Epithelial cell of prostate (primary cell): ENCODE results near the gene FLT3LG.
"Not testable (repeated sequence)": the region's sequence is repeated elsewhere in the genome, so short reads cannot be mapped to it uniquely, and the experiment has no call there.

Experiments
- DNase-seq: peaks from one replicate; pipeline ENCODE4 v3.0.0-alpha.2; 2011; ENCODE audit warnings: low read depth, low spot score
- H3K27ac ChIP-seq: fragments of 450-650 bp; 2 replicates; pipeline ENCODE4 v1.5.1; 2017; ENCODE audit warnings: mild to moderate bottlenecking

The FLT3LG gene

GRCh38 chr19:49459388-49459787 is 14.6 kb upstream of the FLT3LG start:
- DNase-seq, result no peak
- H3K27ac ChIP-seq, result no peak overlapping the region

DNA sequence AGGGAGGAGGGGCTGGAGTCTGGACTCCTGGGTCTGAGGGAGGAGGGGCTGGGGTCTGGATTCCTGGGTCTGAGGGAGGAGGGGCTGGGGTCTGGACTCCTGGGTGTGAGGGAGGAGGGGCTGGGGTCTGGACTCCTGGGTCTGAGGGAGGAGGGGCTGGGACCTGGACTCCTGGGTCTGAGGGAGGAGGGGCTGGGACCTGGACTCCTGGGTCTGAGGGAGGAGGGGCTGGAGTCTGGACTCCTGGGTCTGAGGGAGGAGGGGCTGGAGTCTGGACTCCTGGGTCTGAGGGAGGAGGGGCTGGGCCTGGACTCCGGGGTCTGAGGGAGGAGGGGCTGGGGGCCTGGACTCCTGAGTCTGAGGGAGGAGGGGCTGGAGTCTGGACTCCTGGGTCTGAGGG is 12.9 kb upstream of the FLT3LG start:
- DNase-seq, H3K27ac ChIP-seq: not testable (repeated sequence)

GRCh38 chr19:49461656-49462055 is 12.4 kb upstream of the FLT3LG start:
- H3K27ac ChIP-seq, result no peak overlapping the region
- DNase-seq, result no peak

DNA sequence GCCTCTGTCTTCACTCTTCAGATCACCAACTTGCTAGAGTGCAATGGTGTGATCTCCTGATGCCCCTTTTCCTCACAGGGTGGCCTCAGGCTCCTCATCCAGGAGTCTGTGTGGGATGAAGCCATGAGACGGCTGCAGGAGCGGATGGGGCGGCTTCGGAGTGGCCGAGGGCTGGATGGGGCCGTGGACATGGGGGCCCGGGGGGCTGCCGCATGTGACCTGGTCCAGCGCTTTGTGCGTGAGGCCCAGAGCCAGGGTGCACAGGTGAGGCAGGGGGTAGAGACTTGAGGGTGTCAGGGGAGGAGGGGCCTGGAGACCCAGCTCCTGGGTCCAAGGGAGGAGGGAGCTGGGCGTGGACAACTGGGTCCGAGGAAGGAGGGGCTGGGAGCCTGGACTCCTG is 11.5 kb upstream of the FLT3LG start:
- no peak overlapping the region for H3K27ac ChIP-seq
- no peak for DNase-seq

- no peak overlapping the region for H3K27ac ChIP-seq
- no peak for DNase-seq
These were observed 9.9 kb upstream of the FLT3LG start for GRCh38 chr19:49463960-49464740.

GRCh38 chr19:49465371-49465770 is 8.6 kb upstream of the FLT3LG start:
- no peak overlapping the region for H3K27ac ChIP-seq
- no peak for DNase-seq

DNA sequence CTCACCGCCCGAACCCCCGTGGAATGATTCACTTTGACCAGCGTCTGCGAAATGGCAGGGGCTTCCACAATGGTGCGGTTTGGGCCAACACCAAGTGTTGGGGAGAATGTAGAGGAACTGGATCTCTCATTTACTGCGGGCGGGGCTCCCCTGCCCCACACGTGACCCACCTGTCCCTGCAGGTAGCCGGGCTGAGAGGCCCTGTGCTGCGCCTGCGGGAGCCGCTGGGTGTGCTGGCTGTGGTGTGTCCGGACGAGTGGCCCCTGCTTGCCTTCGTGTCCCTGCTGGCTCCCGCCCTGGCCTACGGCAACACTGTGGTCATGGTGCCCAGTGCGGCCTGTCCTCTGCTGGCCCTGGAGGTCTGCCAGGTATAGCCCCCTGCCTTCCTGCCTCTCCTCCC is 5.8 kb upstream of the FLT3LG start:
- DNase-seq, result peak; percentile 88

GRCh38 chr19:49468746-49469447 is 5.1 kb upstream of the FLT3LG start:
- peak; percentile 60 for DNase-seq
- peak overlapping the region; percentile 58 for H3K27ac ChIP-seq

More for the DNA sequence above, 5.8 kb upstream of the FLT3LG start:
- H3K27ac ChIP-seq, result peak overlapping the region; percentile 58

DNA sequence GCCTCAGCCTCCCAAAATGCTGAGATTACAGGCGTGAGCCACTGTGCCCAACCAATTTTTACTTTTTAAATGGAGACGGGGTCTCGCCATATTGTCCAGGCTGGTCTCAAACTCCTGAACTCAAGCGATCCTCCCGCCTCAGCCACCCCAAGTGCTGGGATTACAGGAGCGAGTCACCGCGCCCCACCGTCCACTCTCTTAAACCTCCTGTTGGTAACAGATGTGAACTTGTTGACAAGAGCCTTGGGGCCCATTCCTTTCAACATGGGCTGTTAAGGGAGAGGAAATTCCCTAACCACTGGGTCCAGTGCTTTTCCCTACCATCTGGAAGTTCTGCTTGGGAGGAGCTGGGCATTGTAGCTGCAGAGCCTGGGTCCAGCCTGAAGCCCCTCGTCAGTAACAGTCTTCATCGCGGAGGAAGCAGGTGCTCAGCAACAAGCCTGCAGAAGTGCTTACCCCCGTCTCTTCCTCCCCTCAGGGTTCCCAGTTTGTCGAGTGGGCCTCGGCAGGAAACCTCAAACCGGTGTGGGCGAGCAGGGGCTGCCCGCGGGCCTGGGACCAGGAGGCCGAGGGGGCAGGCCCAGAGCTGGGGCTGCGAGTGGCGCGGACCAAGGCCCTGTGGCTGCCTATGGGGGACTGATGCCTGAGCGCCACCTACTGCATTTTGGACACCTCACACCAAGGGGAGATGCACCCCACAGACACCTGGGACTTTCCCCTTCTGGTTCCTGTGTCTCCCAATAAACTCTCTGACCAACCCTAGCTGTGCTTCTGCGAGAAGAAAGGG is 4.0 kb upstream of the FLT3LG start:
- no peak overlapping the region for H3K27ac ChIP-seq
- no peak for DNase-seq

- H3K27ac ChIP-seq, result no peak overlapping the region
- DNase-seq, result no peak
These were observed 3.4 kb upstream of the FLT3LG start for GRCh38 chr19:49470615-49470978.

DNA sequence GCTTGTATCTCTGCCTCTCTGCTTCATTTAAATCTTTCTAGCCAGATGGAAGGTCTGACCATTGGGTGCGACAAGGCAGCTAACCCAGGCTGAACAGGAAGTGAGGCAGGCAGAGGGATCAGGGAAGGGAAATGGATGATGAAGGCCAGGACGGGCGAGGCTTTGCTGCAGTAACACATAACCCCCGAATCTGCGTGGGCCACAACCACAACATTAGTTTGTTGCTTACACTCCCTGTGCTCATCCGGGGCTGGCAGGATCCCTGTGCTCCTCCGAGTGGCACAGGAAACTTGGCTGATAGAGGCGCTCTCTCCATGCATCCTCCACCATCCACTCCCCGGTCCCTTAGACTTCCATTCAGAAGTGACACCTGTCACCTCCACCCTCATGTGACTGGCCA is 1.1 kb upstream of the FLT3LG start:
- no peak overlapping the region for H3K27ac ChIP-seq
- no peak for DNase-seq

DNA sequence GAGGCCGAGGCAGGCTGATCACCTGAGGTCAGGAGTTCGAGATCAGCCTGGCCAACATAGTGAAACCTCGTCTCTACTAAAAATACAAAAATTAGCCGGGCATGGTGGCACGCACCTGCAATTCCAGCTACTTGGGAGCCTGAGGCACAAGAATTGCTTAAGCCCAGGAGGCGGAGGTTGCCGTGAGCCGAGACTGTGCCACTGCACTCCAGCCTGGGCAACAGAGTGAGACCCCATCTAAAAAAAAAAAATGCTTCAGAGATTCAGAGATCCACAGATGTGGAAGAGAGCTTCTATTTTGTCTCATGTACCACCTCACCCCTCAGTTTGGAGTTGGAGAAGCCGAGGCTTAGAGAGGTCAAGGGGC is 531 bp upstream of the FLT3LG start:
- DNase-seq, H3K27ac ChIP-seq: not testable (repeated sequence)

- H3K27ac ChIP-seq, result no peak overlapping the region
- DNase-seq, result no peak
These were observed 518 bp downstream of the FLT3LG start for GRCh38 chr19:49474542-49474924.

DNA sequence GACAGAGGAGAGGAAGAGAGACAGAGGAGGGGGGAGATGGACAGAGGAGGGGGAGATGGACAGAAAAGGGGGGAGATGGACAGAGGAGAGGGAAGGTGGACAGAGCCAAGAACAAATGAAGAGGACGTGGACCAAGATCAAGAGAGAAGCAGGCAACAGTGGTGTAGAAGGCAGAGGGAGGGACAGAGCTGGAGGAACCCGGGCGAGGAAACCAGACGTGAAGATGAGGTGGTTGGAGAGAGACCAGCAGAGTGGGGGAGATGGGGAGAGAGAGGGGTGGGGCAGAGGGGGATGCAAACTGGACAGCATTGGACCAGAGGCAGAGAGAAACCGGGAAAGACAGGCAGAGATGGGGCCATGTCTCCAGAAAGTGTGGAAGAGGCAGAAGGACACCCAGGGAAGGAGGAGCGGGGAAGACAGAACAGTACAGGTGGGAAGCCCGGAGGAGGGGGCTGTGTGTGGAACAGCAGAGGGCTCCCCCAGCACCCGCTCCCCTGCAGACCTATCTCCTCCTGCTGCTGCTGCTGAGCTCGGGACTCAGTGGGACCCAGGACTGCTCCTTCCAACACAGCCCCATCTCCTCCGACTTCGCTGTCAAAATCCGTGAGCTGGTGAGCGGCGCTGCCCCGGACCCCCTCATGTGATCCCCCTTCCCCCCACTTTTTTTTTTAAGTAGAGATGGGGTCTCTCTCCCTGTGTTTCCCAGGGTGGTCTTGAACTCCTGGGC is 1.3 kb downstream of the FLT3LG start:
- no peak for DNase-seq
- no peak overlapping the region for H3K27ac ChIP-seq

- no peak overlapping the region for H3K27ac ChIP-seq
- no peak for DNase-seq
These were observed 2.2 kb downstream of the FLT3LG start for GRCh38 chr19:49475995-49476880.

DNA sequence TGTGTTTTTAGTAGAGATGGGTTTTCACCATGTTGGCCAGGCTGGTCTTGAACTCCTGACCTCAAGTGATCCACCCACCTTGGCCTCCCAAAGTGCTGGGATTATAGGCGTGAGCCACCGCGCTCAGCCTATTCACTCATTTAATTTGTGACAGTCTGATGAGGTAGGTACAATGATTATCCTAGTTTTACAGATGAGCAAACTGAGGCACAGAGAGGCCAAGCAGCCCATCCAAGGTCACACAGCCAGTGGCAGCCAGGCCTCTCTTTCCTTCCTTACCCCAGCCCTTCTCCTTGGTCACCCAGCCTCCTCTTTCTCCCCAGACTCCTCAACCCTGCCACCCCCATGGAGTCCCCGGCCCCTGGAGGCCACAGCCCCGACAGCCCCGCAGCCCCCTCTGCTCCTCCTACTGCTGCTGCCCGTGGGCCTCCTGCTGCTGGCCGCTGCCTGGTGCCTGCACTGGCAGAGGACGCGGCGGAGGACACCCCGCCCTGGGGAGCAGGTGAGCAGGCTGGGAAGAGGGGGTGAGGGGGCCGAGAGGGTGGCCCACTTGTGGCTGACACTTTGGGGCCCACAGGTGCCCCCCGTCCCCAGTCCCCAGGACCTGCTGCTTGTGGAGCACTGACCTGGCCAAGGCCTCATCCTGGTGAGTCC is 6.1 kb downstream of the FLT3LG start:
- H3K27ac ChIP-seq, result no peak overlapping the region
- DNase-seq, result no peak

DNA sequence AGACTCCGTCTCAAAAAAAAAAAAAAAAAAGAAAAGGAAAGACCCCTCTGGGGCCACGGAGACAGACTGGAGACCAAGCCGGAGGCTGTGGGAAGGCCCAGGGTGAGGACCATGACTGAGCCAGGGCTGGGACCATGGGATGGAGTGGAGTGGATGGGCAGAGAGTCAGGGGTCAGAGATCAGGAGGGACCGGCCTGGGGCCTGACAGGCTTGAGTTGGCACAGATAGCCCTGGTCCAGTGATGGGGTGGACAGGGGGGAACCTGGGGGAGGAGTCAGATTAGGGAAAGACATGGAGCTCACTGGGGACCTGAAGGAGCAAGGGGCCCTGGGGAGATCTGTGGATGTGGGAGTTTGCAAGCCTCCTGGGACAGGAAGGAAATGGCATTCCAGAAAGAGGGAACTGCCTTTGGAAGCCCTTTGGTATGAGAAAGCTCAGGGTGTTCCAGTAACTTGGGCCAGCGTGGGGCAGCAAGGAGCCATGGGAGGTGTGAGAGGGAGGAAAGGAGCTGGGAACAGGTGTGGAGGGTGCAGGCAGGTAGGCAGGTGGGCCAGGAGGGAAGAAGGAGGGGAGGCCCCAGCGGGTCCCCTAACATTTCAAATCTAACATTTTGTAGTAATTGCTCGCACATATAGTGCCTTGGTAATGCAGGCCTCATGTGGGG is 7.1 kb downstream of the FLT3LG start:
- no peak for DNase-seq
- H3K27ac ChIP-seq, result no peak overlapping the region

GRCh38 chr19:49486232-49486631 is 12.2 kb downstream of the FLT3LG start:
- DNase-seq, result no peak
- H3K27ac ChIP-seq, result no peak overlapping the region
